Superior temporal gyrus (tissue), 1 donor: ENCODE results near the gene EIF3I.

Source experiments
- DNase-seq: peaks from one replicate; pipeline ENCODE4 v3.0.0-alpha.2; 2016; ENCODE audit errors: extremely low spot score

The EIF3I gene

GRCh38 chr1:32198237-32199042 is 23.8 kb upstream of the EIF3I start:
- DNase-seq, result no peak

- DNase-seq, result no peak
Observed at GRCh38 chr1:32199043-32199716, 23.0 kb upstream of the EIF3I start.

GRCh38 chr1:32199717-32200072 is 22.5 kb upstream of the EIF3I start:
- no peak for DNase-seq

- DNase-seq, result peak; percentile 66
Observed at GRCh38 chr1:32200226-32201010, 21.8 kb upstream of the EIF3I start, which contains the start of gene CCDC28B. TSS of gene CCDC28B (plus strand) at chr1:32200595. CDS start at chr1:32201936, 1,341 bp downstream.

GRCh38 chr1:32201011-32201855 is 21.0 kb upstream of the EIF3I start:
- no peak for DNase-seq

GRCh38 chr1:32204943-32205361 is 17.3 kb upstream of the EIF3I start:
- no peak for DNase-seq

- DNase-seq, result peak; percentile 89
Observed at GRCh38 chr1:32205401-32206370, 16.5 kb upstream of the EIF3I start, which contains the start of gene IQCC. TSS of gene IQCC (plus strand) at chr1:32205671. CDS start at chr1:32205682, 11 bp downstream.

- DNase-seq, result no peak
Observed at GRCh38 chr1:32208469-32208868, 13.7 kb upstream of the EIF3I start.

- DNase-seq, result no peak
Observed at GRCh38 chr1:32208891-32209328, 13.3 kb upstream of the EIF3I start, which contains the start of gene DCDC2B. TSS of gene DCDC2B (plus strand) at chr1:32209089. CDS start at chr1:32209094, 5 bp downstream.

- DNase-seq, result peak; percentile 78
Observed at GRCh38 chr1:32215629-32216480, 6.4 kb upstream of the EIF3I start.

- no peak for DNase-seq
Observed at GRCh38 chr1:32216566-32216965, 5.6 kb upstream of the EIF3I start.

GRCh38 chr1:32219022-32219421 is 3.2 kb upstream of the EIF3I start:
- DNase-seq, result no peak

GRCh38 chr1:32220746-32221580 is 1.2 kb upstream of the EIF3I start:
- DNase-seq, result no peak

- no peak for DNase-seq
Observed at GRCh38 chr1:32221581-32221979, 627 bp upstream of the EIF3I start.

- no peak for DNase-seq
Observed at GRCh38 chr1:32223683-32224082, 1.5 kb downstream of the EIF3I start.

GRCh38 chr1:32224285-32224684 is 2.1 kb downstream of the EIF3I start:
- DNase-seq, result no peak

- DNase-seq, result no peak
Observed at GRCh38 chr1:32228771-32229170, 6.6 kb downstream of the EIF3I start.

- DNase-seq, result no peak
Observed at GRCh38 chr1:32231843-32232432, 9.7 kb downstream of the EIF3I start.
